Neutrophil (primary cell): ENCODE results near the gene CREB3L2.

ENCODE experiments used
- H3K27ac ChIP-seq: fragments of 200-600 bp; sonication (generic); 2 replicates; pipeline ENCODE4 v1.5.1; 2016; ENCODE audit warnings: mild to moderate bottlenecking, moderate library complexity
- H3K27me3 ChIP-seq: fragments of 200-600 bp; sonication (generic); 2 replicates; pipeline ENCODE4 v1.6.0; 2016; ENCODE audit warnings: mild to moderate bottlenecking
- H3K36me3 ChIP-seq: fragments of 200-600 bp; sonication (generic); 2 replicates; pipeline ENCODE4 v1.5.1; 2017
- H3K4me1 ChIP-seq, 2 experiments: fragments of 200-600 bp in 1 of 2; sonication (generic) in 1 of 2; 1 replicate in 1 of 2; 2 replicates in 1 of 2; pipeline versions ENCODE4 v1.5.1 to v1.6.1; 2013 to 2016; ENCODE audit warnings: low read depth in 1 of 2, low read length in 1 of 2, mild to moderate bottlenecking in 1 of 2, moderate library complexity in 1 of 2; ENCODE audit not compliant: control insufficient read depth in 1 of 2, insufficient read depth in 1 of 2
- H3K4me3 ChIP-seq, 2 experiments: fragments of 200-600 bp in 1 of 2; sonication (generic) in 1 of 2; 1 replicate in 1 of 2; 2 replicates in 1 of 2; pipeline ENCODE4 v1.5.1; 2013 to 2016; ENCODE audit warnings: low read depth in 1 of 2, low read length in 1 of 2, mild to moderate bottlenecking in 1 of 2, moderate library complexity in 1 of 2
- H3K9me3 ChIP-seq: fragments of 200-600 bp; sonication (generic); 2 replicates; pipeline ENCODE4 v1.5.1; 2016
- TF ChIP-seq, protein P1 (sequence below): fragments of 200-600 bp; sonication (generic); IDR thresholded peaks from 2 replicates; pipeline ENCODE4 v1.5.1; 2016; ENCODE audit warnings: antibody characterized with exemption

CREB3L2 gene

DNA sequence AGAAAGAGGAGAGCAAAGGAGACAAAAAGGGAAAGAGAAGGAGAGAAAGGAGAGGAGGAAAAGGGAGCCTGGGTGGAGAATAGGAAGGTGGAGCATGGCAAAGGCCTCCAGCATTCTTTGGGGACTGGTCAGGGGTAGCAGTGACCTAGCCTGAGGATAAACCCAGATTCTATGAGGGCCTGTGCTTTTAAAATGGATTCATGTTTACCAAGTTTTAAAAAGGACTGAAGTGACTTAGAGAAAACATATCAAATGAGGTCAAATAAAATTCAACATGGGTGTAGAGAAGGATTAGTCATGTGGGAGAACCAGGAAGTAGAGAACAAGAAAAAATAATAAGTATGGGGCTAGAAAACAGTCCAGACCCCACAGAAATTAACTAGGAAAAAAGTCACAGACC is 20.7 kb downstream of the CREB3L2 start:
- H3K9me3 ChIP-seq = no peaks in the 10 kb centered on the region
- no peaks in the 10 kb centered on the region for H3K27me3 ChIP-seq
- H3K36me3 ChIP-seq = no peaks in the 10 kb centered on the region
- peaks cover 0 to 8% of the 10 kb centered on the region in 2 experiments for H3K4me1 ChIP-seq
- no peak overlapping the region for H3K27ac ChIP-seq
- H3K4me3 ChIP-seq = no peak overlapping the region
- TF ChIP-seq, protein P1, sequence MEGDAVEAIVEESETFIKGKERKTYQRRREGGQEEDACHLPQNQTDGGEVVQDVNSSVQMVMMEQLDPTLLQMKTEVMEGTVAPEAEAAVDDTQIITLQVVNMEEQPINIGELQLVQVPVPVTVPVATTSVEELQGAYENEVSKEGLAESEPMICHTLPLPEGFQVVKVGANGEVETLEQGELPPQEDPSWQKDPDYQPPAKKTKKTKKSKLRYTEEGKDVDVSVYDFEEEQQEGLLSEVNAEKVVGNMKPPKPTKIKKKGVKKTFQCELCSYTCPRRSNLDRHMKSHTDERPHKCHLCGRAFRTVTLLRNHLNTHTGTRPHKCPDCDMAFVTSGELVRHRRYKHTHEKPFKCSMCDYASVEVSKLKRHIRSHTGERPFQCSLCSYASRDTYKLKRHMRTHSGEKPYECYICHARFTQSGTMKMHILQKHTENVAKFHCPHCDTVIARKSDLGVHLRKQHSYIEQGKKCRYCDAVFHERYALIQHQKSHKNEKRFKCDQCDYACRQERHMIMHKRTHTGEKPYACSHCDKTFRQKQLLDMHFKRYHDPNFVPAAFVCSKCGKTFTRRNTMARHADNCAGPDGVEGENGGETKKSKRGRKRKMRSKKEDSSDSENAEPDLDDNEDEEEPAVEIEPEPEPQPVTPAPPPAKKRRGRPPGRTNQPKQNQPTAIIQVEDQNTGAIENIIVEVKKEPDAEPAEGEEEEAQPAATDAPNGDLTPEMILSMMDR = no peak

DNA sequence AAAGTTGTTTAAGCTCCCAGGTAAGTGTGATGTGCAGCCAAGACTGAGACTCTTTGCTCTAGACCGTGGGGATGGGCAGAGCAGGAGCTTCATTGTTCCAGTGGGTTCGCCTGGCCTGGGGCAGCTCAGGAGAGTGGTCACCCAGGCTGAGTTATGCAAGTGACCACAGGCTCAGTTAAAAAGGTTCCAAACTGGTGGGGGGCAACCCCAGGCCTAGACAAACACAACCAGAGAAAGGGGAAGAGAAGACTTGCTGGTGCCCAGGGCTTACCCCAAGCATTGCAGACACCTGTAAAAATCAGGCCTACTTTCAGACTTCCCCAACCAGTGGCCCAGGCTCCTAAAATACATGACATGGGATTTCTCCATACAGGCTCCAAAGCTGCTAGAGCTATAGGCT is 21.6 kb downstream of the CREB3L2 start:
- H3K9me3 ChIP-seq = no peaks in the 10 kb centered on the region
- no peak overlapping the region for H3K4me3 ChIP-seq
- H3K27ac ChIP-seq = no peak overlapping the region
- TF ChIP-seq, protein P1 = no peak
- H3K4me1 ChIP-seq = peaks cover 0 to 8% of the 10 kb centered on the region in 2 experiments
- no peaks in the 10 kb centered on the region for H3K27me3 ChIP-seq
- H3K36me3 ChIP-seq = no peaks in the 10 kb centered on the region

DNA sequence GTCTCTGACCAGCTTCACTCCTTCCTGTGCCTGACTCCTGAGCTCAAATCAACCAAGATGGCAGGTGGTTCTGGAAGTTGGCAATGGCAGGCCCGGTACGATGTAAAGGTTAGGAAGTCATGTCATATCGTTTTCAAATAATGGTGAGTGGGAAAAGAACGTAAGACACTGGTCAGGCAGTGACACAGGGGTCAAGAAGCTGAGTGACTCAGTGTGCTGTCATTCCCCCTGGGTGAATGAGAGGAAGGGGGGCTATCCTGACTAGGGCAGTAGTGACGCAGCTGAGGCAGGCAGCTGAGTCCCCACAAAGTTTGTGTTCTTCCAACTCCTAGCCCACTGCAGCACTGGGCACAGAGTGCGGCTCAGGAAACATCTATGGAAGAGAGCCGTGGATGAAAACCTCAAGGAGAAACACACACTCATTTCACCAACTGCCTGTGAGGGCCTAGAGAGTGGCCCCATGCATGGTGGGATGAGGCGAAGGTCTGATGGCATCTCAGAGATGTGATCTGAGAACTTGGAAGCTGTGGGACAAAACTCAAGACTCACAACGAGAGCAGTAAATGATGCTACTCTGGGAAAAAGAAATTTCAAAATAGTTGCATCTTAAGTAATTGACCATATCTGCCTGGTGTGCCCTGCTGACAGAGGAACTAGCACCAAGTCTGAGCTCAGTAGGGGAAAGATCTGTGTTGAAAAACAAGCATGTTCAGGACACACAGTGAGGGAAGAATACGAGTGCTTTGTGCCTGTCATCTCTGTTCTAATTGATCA is 23.2 kb downstream of the CREB3L2 start:
- no peak overlapping the region for H3K27ac ChIP-seq
- no peaks in the 10 kb centered on the region for H3K36me3 ChIP-seq
- TF ChIP-seq, protein P1 = no peak
- no peak overlapping the region for H3K4me3 ChIP-seq
- peaks cover 0 to 8% of the 10 kb centered on the region in 2 experiments for H3K4me1 ChIP-seq
- no peaks in the 10 kb centered on the region for H3K9me3 ChIP-seq
- H3K27me3 ChIP-seq = no peaks in the 10 kb centered on the region

DNA sequence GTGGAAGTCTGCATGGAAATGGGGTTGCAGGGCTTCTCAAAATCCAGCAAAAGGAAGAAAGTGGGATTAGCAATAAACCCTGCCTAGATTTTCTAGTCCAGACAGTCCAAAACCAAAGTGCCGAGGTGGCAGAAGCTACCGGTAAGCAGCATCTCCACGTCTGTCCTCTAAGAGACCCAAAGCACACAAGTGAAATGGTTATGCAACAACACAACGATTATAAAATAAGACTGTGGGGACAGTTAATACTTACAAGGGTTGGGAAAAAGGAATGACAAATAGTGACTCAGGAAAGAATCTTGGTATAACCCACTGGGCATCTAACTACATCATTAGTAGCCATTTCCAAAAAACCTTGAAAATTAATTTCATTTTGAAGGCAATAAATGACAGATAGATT is 24.7 kb downstream of the CREB3L2 start:
- Histone ChIP-seq H3K27me3 (no peaks in the 10 kb centered on the region), H3K4me3 (no peak overlapping the region), H3K4me1 (peaks cover 0 to 8% of the 10 kb centered on the region in 2 experiments), H3K36me3 (no peaks in the 10 kb centered on the region), H3K27ac (no peak overlapping the region), H3K9me3 (no peaks in the 10 kb centered on the region)
- TF ChIP-seq, protein P1 = no peak

DNA sequence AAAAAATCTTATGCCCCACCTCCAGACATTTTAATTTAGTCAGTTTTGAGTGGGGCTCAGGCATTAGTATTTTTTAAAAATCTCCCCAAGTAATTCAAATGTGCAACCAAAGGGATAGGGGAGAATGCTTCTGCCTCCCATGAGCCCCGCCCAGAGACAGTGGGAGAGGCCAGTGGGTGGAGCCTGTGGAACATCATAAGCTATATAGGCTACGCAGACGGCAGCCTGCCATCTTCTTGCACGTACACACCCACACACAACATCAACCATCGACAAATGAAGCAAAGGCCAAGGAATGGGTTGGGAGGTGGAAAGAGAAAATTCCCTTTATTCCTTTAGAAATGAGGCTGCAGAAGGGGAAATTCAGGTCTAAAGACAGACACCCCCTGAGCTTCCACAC is 25.2 kb downstream of the CREB3L2 start:
- H3K4me1 ChIP-seq = peaks cover 0 to 8% of the 10 kb centered on the region in 2 experiments
- H3K9me3 ChIP-seq = no peaks in the 10 kb centered on the region
- no peaks in the 10 kb centered on the region for H3K27me3 ChIP-seq
- H3K4me3 ChIP-seq = no peak overlapping the region
- TF ChIP-seq, protein P1 = no peak
- no peaks in the 10 kb centered on the region for H3K36me3 ChIP-seq
- H3K27ac ChIP-seq = no peak overlapping the region
